Measurements from ENCODE around the gene GRAP2.
"Not testable (repeated sequence)": the region's sequence is repeated elsewhere in the genome, so short reads cannot be mapped to it uniquely, and the experiment has no call there.

GRAP2 gene

DNA sequence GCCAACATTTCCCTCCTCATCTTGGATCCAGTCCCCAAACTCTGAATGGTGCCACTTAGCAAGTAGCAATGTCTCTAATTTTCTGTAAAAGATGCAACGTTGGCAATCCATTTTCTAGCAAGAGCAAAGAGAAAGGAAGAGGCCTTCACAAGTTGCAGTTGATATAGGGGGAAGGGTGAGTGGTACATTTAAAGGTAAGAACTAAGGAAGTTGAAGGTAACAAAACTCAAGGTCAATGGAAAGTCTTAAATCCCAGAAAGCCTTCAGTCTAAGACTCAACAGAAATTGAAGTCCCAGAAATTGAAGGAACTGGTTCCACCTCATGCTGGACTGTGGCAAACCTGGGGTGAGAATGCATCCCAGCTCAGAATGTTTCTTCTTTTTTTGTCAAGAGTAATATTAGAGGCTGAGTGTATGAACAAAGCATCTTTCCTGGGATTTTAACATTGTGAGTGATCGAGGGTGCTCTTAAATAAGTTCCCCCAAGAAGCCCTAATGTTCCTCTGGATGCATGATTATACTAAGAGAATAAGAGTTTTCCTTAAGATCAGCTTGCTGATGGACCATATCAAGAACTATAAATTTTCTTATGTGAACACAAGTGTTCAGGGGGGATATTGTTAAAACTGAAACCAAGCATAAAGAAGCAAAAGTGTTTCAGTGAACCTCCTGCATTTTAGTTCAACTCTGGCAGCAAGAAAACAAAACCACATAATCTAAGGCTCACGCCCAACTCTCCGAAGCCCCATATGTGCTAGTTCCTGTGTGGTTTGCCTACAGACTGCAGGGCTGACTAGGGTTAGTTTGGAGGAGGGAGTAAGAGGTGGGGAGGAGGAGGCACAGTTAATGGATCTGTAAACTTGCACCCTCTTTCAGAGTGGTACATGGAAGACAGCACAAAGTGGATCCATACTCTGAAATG, at the start of gene GRAP2:
GRAP2 (plus strand) TSS at position 779 of the 922 bp plus-strand sequence. CDS start 46,023 bp downstream, outside the sequence.
- DNase-seq, result no peak

DNA sequence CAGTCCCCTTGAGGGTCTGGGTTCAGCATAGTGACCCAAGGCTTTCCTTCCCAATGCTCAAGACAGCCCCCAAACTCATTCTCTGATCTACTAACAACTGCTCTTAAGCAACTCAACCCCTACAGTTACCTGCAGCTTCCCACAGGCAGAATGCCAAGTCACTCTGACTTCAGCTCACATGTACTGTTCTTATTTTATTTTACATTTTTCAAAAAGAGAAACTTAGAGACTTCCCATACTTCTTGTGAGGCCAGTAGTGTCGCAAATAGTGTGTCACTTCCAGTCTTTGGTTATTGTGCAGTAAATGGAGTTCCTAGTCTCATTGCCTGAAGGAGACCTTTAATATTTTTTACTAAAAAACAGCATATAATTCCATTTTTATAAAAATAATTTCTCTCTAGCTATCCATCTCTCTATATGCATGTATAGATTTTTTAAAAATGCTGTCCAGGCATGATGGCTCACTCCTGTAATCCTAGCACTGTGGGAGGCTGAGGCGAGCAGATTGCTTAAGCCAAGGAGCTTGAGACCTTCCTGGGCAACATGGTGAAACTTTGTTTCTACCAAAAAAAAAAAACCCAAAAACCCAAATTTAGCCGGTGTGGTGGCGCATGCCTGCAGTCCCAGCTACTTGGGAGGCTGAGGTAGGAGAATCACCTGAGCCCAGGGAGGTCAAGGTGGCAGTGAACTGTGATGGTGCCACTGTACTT, 49.1 kb upstream of the GRAP2 start:
- no peak for DNase-seq

- DNase-seq, result no peak
Measured at GRCh38 chr22:39852799-39853198, 48.1 kb upstream of the GRAP2 start.

GRCh38 chr22:39856588-39856987, 44.3 kb upstream of the GRAP2 start:
- no peak for DNase-seq

GRCh38 chr22:39859903-39860588, 40.8 kb upstream of the GRAP2 start:
- no peak for DNase-seq

DNA sequence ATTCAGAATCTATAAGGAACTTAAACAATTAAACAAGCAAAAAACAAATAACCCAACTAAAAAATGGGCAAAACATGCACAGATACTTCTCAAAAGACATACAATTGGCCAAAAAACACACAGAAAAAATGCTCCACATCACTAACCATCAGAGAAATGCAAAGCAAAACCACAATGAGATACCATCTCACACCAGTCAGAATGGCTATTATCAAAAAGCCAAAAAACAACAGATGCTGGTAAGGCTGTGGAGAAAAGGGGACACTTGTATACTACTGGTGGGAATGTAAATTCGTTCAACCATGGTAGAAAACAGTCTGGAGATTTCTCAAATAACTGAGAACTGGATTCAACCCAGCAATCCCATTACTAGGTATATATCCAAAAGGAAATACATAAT, 32.1 kb upstream of the GRAP2 start:
- no peak for DNase-seq

- DNase-seq, result not testable (repeated sequence)
Measured at GRCh38 chr22:39869797-39870196, 31.1 kb upstream of the GRAP2 start.

DNA sequence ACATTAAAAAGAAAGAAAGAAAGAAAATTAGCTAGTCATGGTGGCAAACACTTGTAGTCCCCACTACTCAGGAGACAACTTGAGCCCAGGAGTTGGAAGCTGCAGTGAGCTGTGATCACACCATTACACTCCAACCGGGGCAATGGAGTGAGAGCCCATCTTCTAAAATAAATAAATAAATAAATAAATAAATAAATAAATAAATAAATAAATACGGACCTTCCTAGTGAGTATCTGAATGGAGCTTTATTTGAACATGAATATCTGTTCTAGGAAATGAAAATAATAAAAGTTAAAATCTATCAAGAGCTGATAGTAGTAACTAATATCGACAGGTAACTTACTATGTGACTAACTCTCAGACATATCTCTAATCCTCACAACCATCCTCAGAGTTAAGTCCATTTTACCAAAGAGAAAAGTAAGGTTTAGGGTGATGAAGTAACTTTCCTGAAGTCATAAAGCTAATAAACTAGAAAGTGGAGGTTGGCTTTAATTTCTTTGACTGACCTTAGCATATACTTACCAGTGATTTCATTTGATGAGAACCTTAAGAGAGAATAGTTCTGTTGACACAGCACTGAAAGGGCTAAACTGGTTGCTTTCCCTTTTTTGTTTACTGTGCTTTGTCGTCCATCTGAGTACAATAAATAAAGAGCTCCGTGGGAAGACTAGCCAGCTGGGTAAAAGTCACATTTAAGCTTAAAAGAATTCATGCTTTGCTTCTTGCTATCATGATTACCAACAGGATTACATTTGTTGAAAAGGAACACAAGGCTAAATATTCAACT, 29.7 kb upstream of the GRAP2 start:
- DNase-seq, result no peak

- no peak for DNase-seq
Measured at GRCh38 chr22:39872548-39872947, 28.3 kb upstream of the GRAP2 start.

- peak; percentile 6 for DNase-seq
Measured at GRCh38 chr22:39873965-39874364, 26.9 kb upstream of the GRAP2 start.

- DNase-seq, result not testable (repeated sequence)
Measured at GRCh38 chr22:39875176-39875885, 25.6 kb upstream of the GRAP2 start.

GRCh38 chr22:39877079-39877845, 23.6 kb upstream of the GRAP2 start:
- DNase-seq, result no peak

DNA sequence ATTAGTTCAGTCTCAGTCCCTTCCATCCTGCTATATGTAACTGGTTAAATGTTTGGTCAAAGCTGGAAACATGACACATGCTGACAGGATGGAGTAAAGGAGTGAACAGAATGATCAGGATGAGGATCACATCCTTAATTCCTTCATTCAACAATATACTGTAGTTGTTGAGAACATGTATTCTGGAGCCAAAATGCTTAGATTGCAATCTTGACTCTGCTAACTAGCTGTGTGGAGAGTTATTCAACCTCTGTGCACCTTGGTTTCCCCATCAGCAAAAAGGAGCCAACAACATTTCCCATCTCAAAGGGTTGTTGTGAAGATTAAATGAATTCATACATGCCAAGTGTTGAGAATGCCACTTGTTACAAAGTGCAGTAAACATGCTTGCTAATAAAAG, 20.2 kb upstream of the GRAP2 start:
- no peak for DNase-seq

GRCh38 chr22:39883057-39883456, 17.8 kb upstream of the GRAP2 start:
- DNase-seq, result no peak

- not testable (repeated sequence) for DNase-seq
Measured at GRCh38 chr22:39889924-39890323, 11.0 kb upstream of the GRAP2 start.

GRCh38 chr22:39893526-39893925, 7.4 kb upstream of the GRAP2 start, which contains the start of gene ENTHD1:
Gene ENTHD1 (minus strand): TSS chr22:39893760. CDS start chr22:39887748, 6,012 bp downstream.
- no peak for DNase-seq

DNA sequence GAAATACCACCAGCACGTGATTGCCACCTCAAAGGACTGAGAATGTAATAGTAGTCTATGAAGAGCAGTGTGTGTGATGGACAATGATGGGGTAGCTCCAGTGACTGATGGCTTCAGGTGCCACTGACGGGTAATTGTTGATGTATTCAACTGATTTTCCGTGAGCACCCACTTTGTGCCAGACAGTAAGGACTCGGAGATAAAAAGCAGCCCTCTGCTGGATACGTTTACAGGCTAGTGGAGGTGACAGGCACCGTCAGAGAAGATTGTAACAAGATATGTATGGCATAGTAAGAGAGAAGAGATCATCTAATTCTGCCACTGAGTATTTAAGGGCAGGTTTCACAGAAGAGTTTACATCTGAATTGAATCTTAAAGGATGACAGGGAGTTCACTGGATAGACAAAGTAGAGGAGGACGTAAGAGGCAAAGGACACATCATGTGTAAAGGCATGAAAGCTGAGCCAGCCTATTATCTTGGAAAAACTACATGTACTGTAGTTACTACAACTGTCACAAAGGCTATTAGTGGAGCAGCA, 6.3 kb upstream of the GRAP2 start:
- no peak for DNase-seq

DNA sequence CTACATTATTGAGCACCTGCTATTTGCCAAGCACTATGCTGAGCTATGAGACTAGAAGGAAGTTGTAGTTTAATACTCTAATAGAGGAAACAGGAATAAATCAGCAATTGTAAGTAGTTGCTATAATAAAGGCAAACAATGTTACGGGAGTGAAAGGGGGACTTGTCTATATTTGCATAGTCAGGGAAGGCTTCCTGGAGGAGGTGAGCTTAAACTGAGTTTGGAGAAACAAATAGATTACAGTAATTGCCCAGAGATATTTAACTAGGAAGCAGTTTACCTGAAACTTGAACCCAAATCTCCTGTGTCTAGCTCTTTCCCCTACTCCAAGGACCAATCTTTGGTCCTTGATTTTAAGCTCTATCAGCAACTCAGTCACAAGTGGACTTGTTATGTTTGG, 5.2 kb upstream of the GRAP2 start:
- DNase-seq, result no peak

DNA sequence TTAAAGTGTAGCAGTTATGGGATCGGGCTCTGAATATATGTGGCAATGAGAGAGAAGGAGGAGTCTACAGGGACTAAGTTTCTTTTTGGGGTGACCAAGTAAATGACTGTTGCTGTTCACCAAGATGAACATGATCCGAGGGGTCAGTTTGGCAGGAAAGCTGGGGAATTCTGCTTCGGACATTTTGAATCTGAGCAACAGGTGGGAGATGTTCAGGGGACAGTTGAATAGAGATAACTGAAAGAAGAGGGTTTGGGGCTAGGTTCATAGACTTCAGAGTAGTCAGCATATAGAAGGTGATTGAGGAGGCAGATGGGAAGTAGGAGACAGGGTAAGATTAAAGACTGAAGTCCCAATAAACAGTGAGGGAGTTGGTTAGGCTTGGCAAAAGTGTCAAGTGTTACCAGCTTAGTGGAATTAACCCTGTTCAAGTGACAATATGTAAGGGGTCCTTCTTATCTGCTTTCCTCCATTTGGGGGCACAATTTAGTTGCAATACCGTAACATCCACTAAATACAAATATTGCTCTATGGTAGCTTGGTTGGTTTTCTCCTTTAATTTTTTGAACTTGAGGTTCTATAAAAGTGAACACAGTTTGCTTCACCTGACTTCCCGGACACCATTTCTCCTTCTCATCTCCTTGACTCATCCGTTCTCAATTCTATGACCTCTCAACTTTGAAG, 4.4 kb upstream of the GRAP2 start:
- no peak for DNase-seq

GRCh38 chr22:39897841-39898240, 3.0 kb upstream of the GRAP2 start:
- DNase-seq, result no peak
